Stimulated activated CD8-positive, alpha-beta memory T cell treated with anti-CD3 and anti-CD28 coated beads, Interleukin-12 subunit alpha, Interleukin-12 subunit beta, amount 100 ng/mL, for 24 hours (primary cell): ENCODE data around the gene NAT14.

ENCODE experiments used
- DNase-seq: peaks from one replicate; pipeline ENCODE4 v3.0.0-alpha.2; 2020; ENCODE audit errors: extremely low read depth

Gene NAT14

GRCh38 chr19:55471266-55471665 lies 13.7 kb upstream of the NAT14 start:
- DNase-seq: no peak

GRCh38 chr19:55472463-55472862 lies 12.5 kb upstream of the NAT14 start:
- no peak for DNase-seq

DNA sequence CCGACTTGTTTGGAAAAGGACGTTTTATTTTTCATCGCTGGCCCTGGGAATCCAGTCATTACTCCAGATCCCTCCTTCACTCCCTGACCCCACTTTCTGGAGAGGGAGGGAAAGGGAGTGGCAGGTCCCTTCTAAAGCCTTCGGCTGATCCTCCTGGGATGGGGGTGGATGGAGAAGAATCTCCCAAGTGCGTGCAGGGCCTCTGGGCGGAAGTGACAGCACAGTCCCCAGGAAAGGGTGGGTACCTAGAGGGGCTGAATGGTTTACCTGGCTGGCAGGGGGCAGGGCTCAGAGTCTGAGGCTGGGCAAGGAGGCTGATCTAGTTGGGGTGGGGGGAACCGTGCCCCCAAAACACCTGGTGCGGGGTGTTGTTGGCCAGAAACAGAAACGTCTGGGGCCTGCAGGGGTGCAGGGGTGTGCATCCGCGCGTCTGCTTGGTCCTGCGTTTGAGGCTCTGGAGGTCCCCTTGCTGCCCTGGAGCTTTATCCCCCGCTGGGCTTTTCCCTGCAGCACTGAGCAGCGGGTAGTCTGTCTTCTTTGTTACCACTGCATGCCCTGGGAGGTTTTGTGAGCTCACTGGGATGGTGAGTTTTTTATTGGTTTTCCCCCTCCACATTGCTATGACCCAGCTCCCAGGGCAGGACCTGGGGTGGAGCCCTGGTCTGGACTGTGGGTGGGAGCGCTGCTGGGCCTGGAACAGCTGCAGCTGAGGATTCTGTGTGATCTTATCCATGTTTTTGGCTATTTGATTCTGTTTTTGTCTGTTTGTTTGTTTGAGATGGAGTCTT lies 11.6 kb upstream of the NAT14 start:
- DNase-seq: no peak

DNA sequence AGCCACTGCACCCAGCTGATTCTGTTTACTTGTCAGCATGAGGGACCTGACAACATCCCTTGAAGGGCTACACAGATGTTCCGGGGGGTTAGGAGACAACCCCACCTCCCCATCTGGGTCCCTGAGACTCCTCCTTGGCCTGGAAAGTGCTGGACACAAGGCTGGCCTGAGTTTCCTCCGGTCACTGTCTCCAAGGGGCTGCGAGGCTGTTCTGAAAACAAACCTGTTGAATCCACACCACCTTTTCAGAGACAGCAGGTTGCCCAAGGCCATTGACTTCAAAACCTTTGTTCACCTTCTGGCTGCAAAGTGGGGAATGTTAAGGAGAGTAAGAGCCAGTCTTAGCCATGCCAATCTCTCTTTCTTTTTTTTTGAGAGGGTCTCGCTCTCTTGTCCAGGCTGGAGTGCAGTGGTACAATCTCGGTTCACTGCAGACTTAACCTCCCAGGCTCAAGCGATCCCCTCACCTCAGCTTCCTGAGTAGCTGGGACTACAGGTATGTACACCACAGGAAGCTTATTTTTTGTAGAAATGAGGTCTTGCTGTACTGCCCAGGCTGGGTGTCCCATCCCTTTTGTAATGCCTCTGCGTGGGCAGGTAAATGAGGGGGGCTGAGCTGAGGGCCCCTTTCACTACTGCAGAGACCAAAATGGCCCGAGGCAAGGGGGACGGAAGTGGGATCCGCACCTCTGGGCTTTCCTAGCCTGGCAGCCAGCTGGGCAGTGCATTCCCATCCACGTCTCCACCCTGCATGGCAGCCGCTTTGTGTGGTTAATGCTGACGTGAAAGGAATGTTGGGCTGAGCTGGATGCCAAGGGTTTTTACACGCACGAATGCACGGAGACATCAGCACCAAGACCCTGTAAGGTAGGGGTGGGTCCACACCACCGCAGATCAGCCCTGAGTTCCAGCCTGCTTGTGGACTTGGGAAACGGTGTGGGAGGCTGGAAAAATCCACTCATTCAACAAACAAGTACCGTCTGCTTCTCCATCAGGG lies 10.4 kb upstream of the NAT14 start:
- no peak for DNase-seq

DNA sequence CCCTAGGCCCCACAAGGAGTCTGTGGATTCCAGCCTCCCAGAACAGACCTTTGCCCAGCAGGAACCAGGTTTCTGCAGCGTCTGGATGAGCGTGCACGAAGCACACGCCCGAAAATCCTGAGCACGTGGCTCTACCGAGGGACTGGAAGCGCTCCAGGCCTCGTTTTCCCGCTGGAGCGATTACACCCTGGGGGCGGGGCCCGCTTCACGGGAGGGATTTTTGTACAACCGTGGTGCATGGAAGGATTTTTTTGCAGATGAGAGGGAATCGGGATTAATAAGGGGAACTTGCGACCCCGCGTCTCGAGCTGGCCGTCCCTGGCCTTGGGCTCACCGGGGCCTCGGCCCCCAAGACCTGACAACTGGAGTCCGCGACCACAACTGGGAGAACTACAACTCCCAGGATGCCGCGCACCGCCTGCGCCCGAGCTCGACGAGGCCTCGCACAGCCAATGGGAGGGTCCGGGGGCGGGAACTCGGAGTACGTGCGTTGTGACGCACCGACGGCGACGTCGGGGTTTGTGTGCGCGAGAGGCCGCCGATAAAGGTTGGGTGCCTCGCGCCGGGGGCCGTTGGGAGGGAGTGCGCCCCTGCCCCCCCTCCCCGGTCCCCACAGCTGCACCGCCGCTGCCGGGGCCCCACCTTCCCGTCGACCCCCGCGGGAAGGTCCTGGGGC lies 8.8 kb upstream of the NAT14 start, which contains the start of gene ZNF628:
Gene ZNF628 (plus strand): TSS at position 518 of the 676 bp plus-strand sequence. CDS start 3,294 bp downstream, outside the sequence.
- peak; percentile 96 for DNase-seq

DNA sequence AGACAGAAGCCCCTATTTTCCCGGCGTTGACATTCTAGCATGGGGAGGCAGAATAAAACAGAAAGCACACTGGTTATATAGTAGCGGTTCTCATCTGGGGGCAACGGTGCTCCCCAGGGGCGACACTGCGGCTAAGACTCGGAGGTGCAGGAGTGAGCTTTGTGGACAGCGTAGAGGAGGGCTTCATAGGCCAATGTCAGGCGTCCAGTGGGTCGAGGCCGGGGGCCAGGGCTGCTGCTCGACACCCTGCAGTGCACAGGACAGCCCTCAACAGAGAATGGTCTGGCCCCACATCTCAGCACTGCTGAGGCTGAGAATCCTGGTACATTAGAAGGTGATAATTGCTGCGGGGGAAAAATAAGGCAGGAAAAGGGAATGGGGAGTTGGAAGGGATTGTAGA lies 7.1 kb upstream of the NAT14 start:
- no peak for DNase-seq

GRCh38 chr19:55478364-55478763 lies 6.6 kb upstream of the NAT14 start:
- DNase-seq: no peak

DNA sequence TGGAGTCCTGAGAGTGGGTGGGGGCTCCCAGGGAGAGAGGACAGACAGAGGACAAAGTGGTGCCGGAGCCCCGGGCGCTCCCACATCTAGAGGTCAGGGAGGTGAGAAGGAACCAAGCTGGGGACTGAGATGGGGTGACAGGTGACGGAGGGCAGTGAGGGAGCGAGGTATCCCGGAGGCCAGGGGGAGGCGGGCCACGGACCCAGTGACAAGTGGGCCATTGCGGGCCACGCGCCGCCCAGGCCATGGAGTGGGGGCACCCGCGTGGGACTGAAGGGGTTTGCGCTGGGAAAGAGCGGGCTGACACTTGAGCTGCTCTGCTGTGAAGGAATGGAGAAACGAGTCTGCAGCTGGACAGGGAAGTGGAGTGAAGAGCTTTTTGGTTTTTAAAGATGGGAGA lies 5.9 kb upstream of the NAT14 start:
- DNase-seq: no peak

DNA sequence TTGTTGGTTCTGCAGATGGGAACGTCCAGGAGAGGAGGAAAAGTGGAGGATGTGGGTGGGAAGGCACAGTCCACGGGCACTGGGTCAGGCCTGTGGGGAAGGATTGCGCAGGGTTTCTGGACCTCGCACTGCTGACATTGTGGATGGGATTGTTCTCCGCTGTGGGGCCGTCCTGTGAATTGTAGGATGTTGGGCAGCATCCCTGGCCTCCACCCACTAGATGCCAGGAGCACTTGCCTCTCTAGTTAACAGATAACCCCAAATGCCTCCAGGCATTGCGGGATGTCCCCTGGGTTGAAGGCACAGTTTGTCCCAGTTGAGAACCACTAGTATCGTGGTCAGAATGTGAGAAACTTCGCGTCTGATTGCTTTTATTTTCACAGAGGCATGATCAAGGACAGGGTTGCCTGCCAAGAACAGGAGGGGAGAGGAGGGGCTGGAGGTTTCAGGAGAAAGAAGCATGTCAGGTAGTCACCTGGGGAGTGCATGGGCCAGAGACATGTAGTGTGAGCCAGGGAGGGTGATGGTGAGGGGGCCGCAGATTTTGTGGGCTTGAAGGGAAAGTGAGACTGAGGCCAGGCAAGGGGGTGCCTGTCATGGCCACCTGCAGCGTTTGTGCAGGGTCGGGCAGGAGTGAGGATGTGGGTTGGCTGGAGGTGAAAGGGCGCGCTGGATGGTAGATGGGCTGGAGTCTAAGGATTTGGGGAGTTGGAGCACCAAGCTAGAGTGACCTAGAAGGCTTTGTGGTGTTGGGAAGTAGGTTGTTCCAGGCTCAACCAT lies 5.3 kb upstream of the NAT14 start:
- DNase-seq: no peak

DNA sequence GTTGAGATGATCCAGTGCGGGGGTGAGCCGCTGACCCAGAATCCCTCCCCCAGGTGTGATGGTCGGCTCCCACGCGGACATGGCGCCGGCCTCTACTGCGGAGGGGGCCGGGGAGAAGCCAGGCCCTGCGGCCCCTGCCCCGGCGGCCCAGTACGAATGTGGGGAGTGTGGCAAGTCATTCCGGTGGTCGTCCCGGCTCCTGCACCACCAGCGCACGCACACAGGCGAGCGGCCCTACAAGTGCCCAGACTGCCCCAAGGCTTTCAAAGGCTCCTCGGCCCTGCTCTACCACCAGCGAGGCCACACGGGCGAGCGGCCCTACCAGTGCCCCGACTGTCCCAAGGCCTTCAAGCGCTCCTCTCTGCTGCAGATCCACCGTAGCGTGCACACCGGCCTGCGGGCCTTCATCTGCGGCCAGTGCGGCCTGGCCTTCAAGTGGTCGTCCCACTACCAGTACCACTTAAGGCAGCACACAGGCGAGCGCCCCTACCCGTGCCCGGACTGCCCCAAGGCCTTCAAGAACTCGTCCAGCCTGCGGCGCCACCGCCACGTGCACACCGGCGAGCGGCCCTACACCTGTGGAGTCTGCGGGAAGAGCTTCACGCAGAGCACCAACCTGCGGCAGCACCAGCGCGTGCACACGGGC lies 3.7 kb upstream of the NAT14 start:
- no peak for DNase-seq

DNA sequence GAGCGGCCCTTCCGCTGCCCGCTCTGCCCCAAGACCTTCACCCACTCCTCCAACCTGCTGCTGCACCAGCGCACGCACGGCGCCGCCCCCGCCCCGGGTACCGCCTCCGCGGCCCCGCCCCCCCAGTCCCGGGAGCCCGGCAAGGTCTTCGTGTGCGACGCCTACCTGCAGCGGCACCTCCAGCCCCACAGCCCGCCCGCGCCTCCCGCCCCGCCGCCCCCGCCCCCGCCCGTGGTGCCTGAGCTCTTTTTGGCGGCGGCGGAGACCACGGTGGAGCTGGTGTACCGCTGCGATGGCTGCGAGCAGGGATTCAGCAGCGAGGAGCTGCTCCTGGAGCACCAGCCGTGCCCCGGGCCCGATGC lies 3.2 kb upstream of the NAT14 start:
- no peak for DNase-seq

- DNase-seq: no peak
These were observed 2.6 kb upstream of the NAT14 start for GRCh38 chr19:55482156-55482961.

GRCh38 chr19:55482967-55483705 lies 1.9 kb upstream of the NAT14 start:
- DNase-seq: no peak

DNA sequence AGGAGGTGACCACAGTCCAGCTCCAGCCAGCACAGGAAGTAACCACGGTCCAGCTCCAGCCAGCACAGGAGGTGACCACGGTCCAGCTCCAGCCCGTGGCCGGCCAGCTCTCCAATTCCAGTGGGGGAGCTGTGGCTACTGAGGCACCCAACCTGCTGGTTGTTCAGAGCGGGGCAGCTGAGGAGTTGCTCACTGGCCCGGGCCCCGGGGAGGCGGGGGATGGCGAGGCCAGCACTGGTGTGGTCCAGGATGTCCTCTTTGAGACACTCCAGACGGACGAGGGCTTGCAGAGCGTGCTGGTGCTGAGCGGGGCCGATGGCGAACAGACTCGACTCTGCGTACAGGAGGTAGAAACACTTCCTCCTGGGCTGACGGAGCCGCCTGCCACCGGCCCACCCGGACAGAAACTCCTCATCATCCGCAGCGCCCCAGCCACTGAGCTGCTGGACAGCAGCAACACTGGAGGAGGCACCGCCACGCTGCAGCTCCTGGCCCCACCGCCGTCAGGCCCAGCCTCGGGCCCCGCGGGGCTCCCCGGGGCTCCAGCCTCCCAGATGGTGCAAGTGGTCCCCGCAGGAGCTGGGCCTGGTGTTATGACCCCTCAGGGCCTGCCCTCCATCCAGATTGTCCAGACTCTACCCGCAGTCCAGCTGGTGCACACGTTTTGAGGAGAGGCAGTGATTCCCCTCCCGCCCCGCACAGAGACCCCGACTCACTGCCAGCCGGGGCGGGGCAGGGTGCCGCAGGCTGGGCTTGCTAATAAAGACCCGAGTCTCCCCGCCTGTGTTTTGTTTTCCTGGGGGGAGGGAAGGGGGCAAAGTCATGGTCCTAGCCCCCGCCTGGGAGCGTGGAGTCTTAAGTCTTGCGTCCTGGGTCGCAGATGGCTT lies 1.0 kb upstream of the NAT14 start:
- no peak for DNase-seq

- DNase-seq: no peak
These were observed 537 bp downstream of the NAT14 start for GRCh38 chr19:55485439-55486011.

- no peak for DNase-seq
These were observed 1.3 kb downstream of the NAT14 start for GRCh38 chr19:55486043-55486970.
